Measurements from ENCODE around the gene NUAK2.

- TF ChIP-seq POLR2A (IDR thresholded peaks at IDR 0.05; ENCODE audit: low read length) (no peak), GATA1 (IDR thresholded peaks at IDR 0.05; ENCODE audit: low read depth, low read length) (no peak)
These were observed 30.6 kb upstream of the NUAK2 start for GRCh38 chr1:205351984-205352713.
